ENCODE results near the gene MOB2.

DNA sequence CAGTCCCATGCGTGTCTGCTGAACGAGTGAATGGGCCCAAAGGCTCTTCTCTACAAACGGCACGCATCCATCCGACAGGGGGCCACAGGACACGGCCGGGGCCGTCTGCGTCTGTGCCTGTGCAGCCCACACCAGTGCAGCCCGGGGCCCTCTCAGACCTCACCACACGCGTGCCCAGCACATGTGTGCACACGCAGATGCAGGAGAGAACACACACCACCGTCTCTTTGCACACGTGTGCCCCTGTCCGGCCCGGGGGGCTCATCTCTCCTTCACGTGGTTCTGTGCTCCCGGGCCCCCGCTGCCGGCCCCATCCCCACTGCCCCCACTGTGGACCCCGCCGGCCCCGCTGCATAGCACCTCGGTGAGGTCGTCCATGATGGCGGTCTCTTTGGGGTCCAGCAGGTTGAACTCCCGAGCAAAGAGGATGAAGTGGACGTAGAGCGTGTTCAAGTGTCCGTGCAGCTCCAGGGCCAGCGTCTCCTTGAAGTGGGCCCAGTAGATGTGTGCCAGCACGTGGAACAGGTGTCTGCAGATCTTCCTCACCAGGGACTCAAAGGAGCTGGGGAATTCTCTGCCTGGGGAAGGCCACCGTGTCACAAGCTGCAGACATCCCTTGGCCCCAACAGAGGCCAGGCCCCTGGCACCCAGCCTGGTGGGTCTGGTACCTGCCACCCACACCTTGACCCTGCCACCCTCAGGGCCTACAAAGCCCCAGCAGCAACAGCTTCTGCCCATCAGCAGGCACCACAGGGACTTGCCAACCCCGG, 16.5 kb downstream of the MOB2 start:
- TF ChIP-seq, protein P1, sequence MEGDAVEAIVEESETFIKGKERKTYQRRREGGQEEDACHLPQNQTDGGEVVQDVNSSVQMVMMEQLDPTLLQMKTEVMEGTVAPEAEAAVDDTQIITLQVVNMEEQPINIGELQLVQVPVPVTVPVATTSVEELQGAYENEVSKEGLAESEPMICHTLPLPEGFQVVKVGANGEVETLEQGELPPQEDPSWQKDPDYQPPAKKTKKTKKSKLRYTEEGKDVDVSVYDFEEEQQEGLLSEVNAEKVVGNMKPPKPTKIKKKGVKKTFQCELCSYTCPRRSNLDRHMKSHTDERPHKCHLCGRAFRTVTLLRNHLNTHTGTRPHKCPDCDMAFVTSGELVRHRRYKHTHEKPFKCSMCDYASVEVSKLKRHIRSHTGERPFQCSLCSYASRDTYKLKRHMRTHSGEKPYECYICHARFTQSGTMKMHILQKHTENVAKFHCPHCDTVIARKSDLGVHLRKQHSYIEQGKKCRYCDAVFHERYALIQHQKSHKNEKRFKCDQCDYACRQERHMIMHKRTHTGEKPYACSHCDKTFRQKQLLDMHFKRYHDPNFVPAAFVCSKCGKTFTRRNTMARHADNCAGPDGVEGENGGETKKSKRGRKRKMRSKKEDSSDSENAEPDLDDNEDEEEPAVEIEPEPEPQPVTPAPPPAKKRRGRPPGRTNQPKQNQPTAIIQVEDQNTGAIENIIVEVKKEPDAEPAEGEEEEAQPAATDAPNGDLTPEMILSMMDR (IDR thresholded peaks at IDR 0.05; ENCODE audit: insufficient read depth, low read length, poor library complexity, severe bottlenecking), result no peak
- no peak for TF ChIP-seq EZH2phosphoT487 (conservative IDR thresholded peaks at IDR 0.05; ENCODE audit: low read length)
